DND-41 (cell line): ENCODE results near the gene LECT2.

Experiments used
- ATAC-seq: fragments of 200-7000 bp; cut with Tn5 transposase; 3 replicates; pipeline ENCODE4 v1.9.1; 2021; ENCODE audit warnings: low read depth; ENCODE audit not compliant: insufficient read depth
- DNase-seq: peaks from one replicate; pipeline ENCODE4 v3.0.0-alpha.2; 2020
- H2AFZ ChIP-seq: 2 replicates; pipeline ENCODE4 v1.6.0; 2012; ENCODE audit warnings: low read depth, low read length
- H3K27ac ChIP-seq: 2 replicates; pipeline ENCODE4 v1.5.1; 2012; ENCODE audit warnings: low read length, inconsistent platforms
- H3K27me3 ChIP-seq: fragments of 200-600 bp; sonication (generic); 2 replicates; pipeline ENCODE4 v1.6.0; 2012; ENCODE audit warnings: low read length, mild to moderate bottlenecking, inconsistent platforms; ENCODE audit not compliant: insufficient read depth, poor library complexity
- H3K36me3 ChIP-seq: 2 replicates; pipeline ENCODE4 v1.5.1; 2012; ENCODE audit warnings: low read length, inconsistent platforms; ENCODE audit not compliant: insufficient read depth
- H3K4me1 ChIP-seq: 2 replicates; pipeline ENCODE4 v1.5.1; 2012; ENCODE audit warnings: mild to moderate bottlenecking, low read length; ENCODE audit not compliant: insufficient read depth
- H3K4me2 ChIP-seq: 2 replicates; pipeline ENCODE4 v1.6.0; 2012; ENCODE audit warnings: mild to moderate bottlenecking, moderate library complexity, low read length, inconsistent platforms; ENCODE audit not compliant: insufficient read depth
- H3K4me3 ChIP-seq, 2 experiments: fragments of 200-600 bp in 1 of 2; shearing (Covaris generic) in 1 of 2; 2 replicates each; pipeline ENCODE4 v1.5.1; 2012 to 2016; ENCODE audit warnings: inconsistent platforms in 2 of 2, low read length in 2 of 2, mild to moderate bottlenecking in 2 of 2, low read depth in 1 of 2, moderate library complexity in 1 of 2
- H3K79me2 ChIP-seq: 2 replicates; pipeline ENCODE4 v1.6.0; 2012; ENCODE audit warnings: low read length, inconsistent platforms; ENCODE audit not compliant: insufficient read depth
- H3K9ac ChIP-seq: 2 replicates; pipeline ENCODE4 v1.6.0; 2012; ENCODE audit warnings: low read depth, mild to moderate bottlenecking, inconsistent platforms, low read length, moderate library complexity
- H3K9me3 ChIP-seq: 2 replicates; pipeline ENCODE4 v1.5.1; 2012; ENCODE audit warnings: low read length, moderate library complexity, mild to moderate bottlenecking, inconsistent platforms; ENCODE audit not compliant: insufficient read depth, severe bottlenecking
- H4K20me1 ChIP-seq: 2 replicates; pipeline ENCODE4 v1.6.0; 2012; ENCODE audit warnings: low read length; ENCODE audit not compliant: insufficient read depth
- CTCF ChIP-seq: IDR thresholded peaks from 2 replicates; pipeline ENCODE4 v1.5.1; 2012; ENCODE audit warnings: borderline replicate concordance, low read length, moderate library complexity, mild to moderate bottlenecking; ENCODE audit not compliant: poor library complexity, severe bottlenecking; ENCODE audit errors: extremely low read depth
- EZH2 ChIP-seq: IDR thresholded peaks from 3 replicates; pipeline ENCODE4 v1.6.1; 2012; ENCODE audit warnings: borderline replicate concordance, low read depth, mild to moderate bottlenecking, moderate library complexity, low read length, inconsistent platforms; ENCODE audit not compliant: severe bottlenecking

Gene LECT2

GRCh38 chr5:135954899-135955298 is at the start of gene LECT2:
Gene LECT2, minus strand, starts transcription at chr5:135954983. Its CDS starts 150 bp downstream, at chr5:135954833.
- Histone ChIP-seq H3K27ac (no peak within 1 kb of the TSS), H3K36me3 (no peaks in the 10 kb centered on the region), H3K9me3 (no peaks in the 10 kb centered on the region), H2AFZ (no peak within 1 kb of the TSS), H3K4me1 (no peaks in the 10 kb centered on the region), H3K79me2 (no peaks in the 10 kb centered on the region), H3K9ac (no peak within 1 kb of the TSS), H4K20me1 (no peaks in the 10 kb centered on the region), H3K4me2 (no peak within 1 kb of the TSS), H3K27me3 (peaks cover 16% of the 10 kb centered on the region), H3K4me3 (no peak within 1 kb of the TSS)
- ATAC-seq: no peak
- no peak for DNase-seq
- TF ChIP-seq EZH2 (no peak), CTCF (no peak)

- Histone ChIP-seq H3K27ac (no peak overlapping the region), H3K4me2 (no peak overlapping the region)
Observed at GRCh38 chr5:136004436-136004835, 49.7 kb upstream of the LECT2 start.

GRCh38 chr5:136001466-136001981 is 46.7 kb upstream of the LECT2 start:
- Histone ChIP-seq H3K9me3 (no peaks in the 10 kb centered on the region), H3K4me2 (no peak overlapping the region), H3K4me3 (no peak overlapping the region), H3K27me3 (peaks cover 3% of the 10 kb centered on the region), H3K4me1 (no peaks in the 10 kb centered on the region), H3K9ac (no peak overlapping the region), H3K27ac (no peak overlapping the region), H2AFZ (no peak overlapping the region), H3K36me3 (no peaks in the 10 kb centered on the region), H3K79me2 (no peaks in the 10 kb centered on the region), H4K20me1 (no peaks in the 10 kb centered on the region)
- no peak for DNase-seq
- no peak for ATAC-seq
- TF ChIP-seq CTCF (no peak), EZH2 (no peak)

More at GRCh38 chr5:136004436-136004835, 49.7 kb upstream of the LECT2 start:
- ATAC-seq: no peak
- TF ChIP-seq CTCF (no peak), EZH2 (no peak)
- no peaks in the 10 kb centered on the region for H3K79me2 ChIP-seq
- H3K36me3 ChIP-seq: no peaks in the 10 kb centered on the region
- H3K4me1 ChIP-seq: no peaks in the 10 kb centered on the region
- peaks cover 3% of the 10 kb centered on the region for H3K27me3 ChIP-seq
- DNase-seq: no peak
- no peak overlapping the region for H2AFZ ChIP-seq
- H3K9me3 ChIP-seq: no peaks in the 10 kb centered on the region
- no peak overlapping the region for H3K9ac ChIP-seq
- no peaks in the 10 kb centered on the region for H4K20me1 ChIP-seq
- H3K4me3 ChIP-seq: no peak overlapping the region

GRCh38 chr5:136000932-136001331 is 46.1 kb upstream of the LECT2 start:
- TF ChIP-seq EZH2: no peak
- no peak for TF ChIP-seq CTCF
- Histone ChIP-seq H3K27ac (no peak overlapping the region), H3K27me3 (peaks cover 3% of the 10 kb centered on the region), H3K4me1 (no peaks in the 10 kb centered on the region), H3K9me3 (no peaks in the 10 kb centered on the region), H3K4me3 (no peak overlapping the region), H3K9ac (no peak overlapping the region), H4K20me1 (no peaks in the 10 kb centered on the region), H2AFZ (no peak overlapping the region), H3K36me3 (no peaks in the 10 kb centered on the region), H3K79me2 (no peaks in the 10 kb centered on the region), H3K4me2 (no peak overlapping the region)
- ATAC-seq (no peak), DNase-seq (no peak)
